Measurements from ENCODE around the gene ABLIM2. TPM values are rescaled to one million over a fixed set of nuclear protein-coding genes. Genes with fewer than 3 reads are reported as not detected.

Gene ABLIM2
- total RNA-seq, 4 donors from 2014 or later, result 10.6 to 31.7 (median 20.3) TPM

GRCh38 chr4:8112672-8113071 lies 45.9 kb downstream of the ABLIM2 start:
- 85 to 86% methylated on average over 8 to 10 of the region's 10 CpGs for WGBS, 2 donors
- intact Hi-C loops (cut with DNase I; ENCODE audit: low total_unique reads), result no loop called here
- H3K4me3 ChIP-seq (ENCODE audit: low read depth, poor library complexity, severe bottlenecking), result no peak overlapping the region
- no peak for DNase-seq (ENCODE audit: low spot score in 2 of 2)
- TF ChIP-seq POLR2A (IDR thresholded peaks at IDR 0.05) (no peak), CTCF (IDR thresholded peaks at IDR 0.05) (no peak)

- H3K4me3 ChIP-seq (ENCODE audit: low read depth, poor library complexity, severe bottlenecking), result no peak overlapping the region
- TF ChIP-seq POLR2A (IDR thresholded peaks at IDR 0.05), result no peak
- no peak for DNase-seq (ENCODE audit: low spot score in 2 of 2)
- 81 to 85% methylated on average over 9 of the region's 9 CpGs for WGBS, 2 donors
- intact Hi-C loops (cut with DNase I; ENCODE audit: low total_unique reads), result no loop called here
Observed at GRCh38 chr4:8112036-8112576, 46.5 kb downstream of the ABLIM2 start.

GRCh38 chr4:8110071-8110986 lies 48.3 kb downstream of the ABLIM2 start:
- intact Hi-C loops (cut with DNase I; ENCODE audit: low total_unique reads), result no loop called here
- no peak for DNase-seq (ENCODE audit: low spot score in 2 of 2)
- H3K4me3 ChIP-seq (ENCODE audit: low read depth, poor library complexity, severe bottlenecking), result no peak overlapping the region
- TF ChIP-seq POLR2A (IDR thresholded peaks at IDR 0.05) (no peak), CTCF (IDR thresholded peaks at IDR 0.05) (no peak)
- 49% methylated on average over 29 of the region's 29 CpGs for WGBS, 2 donors

- no peak for DNase-seq (ENCODE audit: low spot score in 2 of 2)
- WGBS, 2 donors, result 91 to 92% methylated on average over 20 of the region's 20 CpGs
- TF ChIP-seq CTCF (IDR thresholded peaks at IDR 0.05) (no peak), POLR2A (IDR thresholded peaks at IDR 0.05) (no peak)
- intact Hi-C loops (cut with DNase I; ENCODE audit: low total_unique reads), result no loop called here
- H3K4me3 ChIP-seq (ENCODE audit: low read depth, poor library complexity, severe bottlenecking), result no peak overlapping the region
Observed at GRCh38 chr4:8109406-8110065, 49.1 kb downstream of the ABLIM2 start.

GRCh38 chr4:8108991-8109390 lies 49.6 kb downstream of the ABLIM2 start:
- TF ChIP-seq POLR2A (IDR thresholded peaks at IDR 0.05) (no peak), CTCF (IDR thresholded peaks at IDR 0.05) (no peak)
- H3K4me3 ChIP-seq (ENCODE audit: low read depth, poor library complexity, severe bottlenecking), result no peak overlapping the region
- no peak for DNase-seq (ENCODE audit: low spot score in 2 of 2)
- WGBS, 2 donors, result 65 to 74% methylated on average over 13 to 14 of the region's 14 CpGs
- intact Hi-C loops (cut with DNase I; ENCODE audit: low total_unique reads), result no loop called here

- no peak for TF ChIP-seq POLR2A (IDR thresholded peaks at IDR 0.05)
- TF ChIP-seq CTCF (IDR thresholded peaks at IDR 0.05), result no peak
- H3K4me3 ChIP-seq (ENCODE audit: low read depth, poor library complexity, severe bottlenecking), result no peak overlapping the region
- no peak for DNase-seq (ENCODE audit: low spot score in 2 of 2)
- intact Hi-C loops (cut with DNase I; ENCODE audit: low total_unique reads), result no loop called here
- 86 to 93% methylated on average over 14 to 20 of the region's 20 CpGs for WGBS, 2 donors
Observed at GRCh38 chr4:8108261-8108660, 50.4 kb downstream of the ABLIM2 start.

All from lower leg skin (tissue), 4 donors.